Esophagus squamous epithelium (tissue), 4 donors: ENCODE measurements around the gene MCRS1.

Source experiments
- POLR2A ChIP-seq, 4 donors: fragments of 450-650 bp; IDR thresholded peaks; one replicate each; pipeline ENCODE4 v1.6.1; 2017; ENCODE audit warnings: antibody characterized with exemption in 4 of 4, mild to moderate bottlenecking in 4 of 4, moderate library complexity in 3 of 4
- TF ChIP-seq, protein P1 (sequence below), 6 experiments: fragments of 450-650 bp in 4 of 6; fragments of 200-600 bp in 2 of 6; sonication (generic) in 2 of 6; IDR thresholded peaks; one replicate each; pipeline ENCODE4 v1.5.1; 2016 to 2019; ENCODE audit warnings: antibody characterized with exemption in 6 of 6, mild to moderate bottlenecking in 4 of 6, moderate library complexity in 4 of 6

GRCh38 chr12:49543221-49543913, 24.6 kb downstream of the MCRS1 start:
- no peak for TF ChIP-seq POLR2A (IDR thresholded peaks at IDR 0.05)
- TF ChIP-seq, protein P1, sequence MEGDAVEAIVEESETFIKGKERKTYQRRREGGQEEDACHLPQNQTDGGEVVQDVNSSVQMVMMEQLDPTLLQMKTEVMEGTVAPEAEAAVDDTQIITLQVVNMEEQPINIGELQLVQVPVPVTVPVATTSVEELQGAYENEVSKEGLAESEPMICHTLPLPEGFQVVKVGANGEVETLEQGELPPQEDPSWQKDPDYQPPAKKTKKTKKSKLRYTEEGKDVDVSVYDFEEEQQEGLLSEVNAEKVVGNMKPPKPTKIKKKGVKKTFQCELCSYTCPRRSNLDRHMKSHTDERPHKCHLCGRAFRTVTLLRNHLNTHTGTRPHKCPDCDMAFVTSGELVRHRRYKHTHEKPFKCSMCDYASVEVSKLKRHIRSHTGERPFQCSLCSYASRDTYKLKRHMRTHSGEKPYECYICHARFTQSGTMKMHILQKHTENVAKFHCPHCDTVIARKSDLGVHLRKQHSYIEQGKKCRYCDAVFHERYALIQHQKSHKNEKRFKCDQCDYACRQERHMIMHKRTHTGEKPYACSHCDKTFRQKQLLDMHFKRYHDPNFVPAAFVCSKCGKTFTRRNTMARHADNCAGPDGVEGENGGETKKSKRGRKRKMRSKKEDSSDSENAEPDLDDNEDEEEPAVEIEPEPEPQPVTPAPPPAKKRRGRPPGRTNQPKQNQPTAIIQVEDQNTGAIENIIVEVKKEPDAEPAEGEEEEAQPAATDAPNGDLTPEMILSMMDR (IDR thresholded peaks at IDR 0.05): no peak
